Activated CD4-positive, alpha-beta T cell treated with anti-CD3 and anti-CD28 coated beads, Interleukin-2, amount 50 U/mL, for 24 hours (primary cell): Measurements from ENCODE around the gene LUZP2.

Experiments
- DNase-seq, 2 donors: peaks; one replicate each; pipeline ENCODE4 v3.0.0-alpha.2; 2020; ENCODE audit warnings: low read depth in 1 of 2, low spot score in 1 of 2

LUZP2 gene

GRCh38 chr11:24496736-24497725 is at the start of gene LUZP2:
TSS of gene LUZP2 (plus strand) at chr11:24497053.
- DNase-seq, result no peak

- no peak for DNase-seq
Measured at GRCh38 chr11:24453129-24453718, 43.6 kb upstream of the LUZP2 start.

- no peak for DNase-seq
Measured at GRCh38 chr11:24457985-24458384, 38.9 kb upstream of the LUZP2 start.

GRCh38 chr11:24470431-24470830 is 26.4 kb upstream of the LUZP2 start:
- DNase-seq, result no peak

GRCh38 chr11:24471084-24471483 is 25.8 kb upstream of the LUZP2 start:
- DNase-seq, result no peak

- no peak for DNase-seq
Measured at GRCh38 chr11:24478718-24479117, 18.1 kb upstream of the LUZP2 start.

GRCh38 chr11:24489477-24489876 is 7.4 kb upstream of the LUZP2 start:
- DNase-seq, result no peak

- no peak for DNase-seq
Measured at GRCh38 chr11:24496386-24496735, 492 bp upstream of the LUZP2 start.

GRCh38 chr11:24497831-24498230 is 978 bp downstream of the LUZP2 start:
- no peak for DNase-seq

GRCh38 chr11:24502425-24502824 is 5.6 kb downstream of the LUZP2 start:
- DNase-seq, result no peak

GRCh38 chr11:24509114-24509513 is 12.3 kb downstream of the LUZP2 start:
- DNase-seq, result no peak

- DNase-seq, result no peak
Measured at GRCh38 chr11:24511511-24511910, 14.7 kb downstream of the LUZP2 start.

GRCh38 chr11:24513479-24514218 is 16.8 kb downstream of the LUZP2 start:
- no peak for DNase-seq

GRCh38 chr11:24514219-24514594 is 17.4 kb downstream of the LUZP2 start:
- no peak for DNase-seq

- DNase-seq, result no peak
Measured at GRCh38 chr11:24515632-24516031, 18.8 kb downstream of the LUZP2 start.

- DNase-seq, result no peak
Measured at GRCh38 chr11:24516638-24517037, 19.8 kb downstream of the LUZP2 start.

- no peak for DNase-seq
Measured at GRCh38 chr11:24521601-24522000, 24.7 kb downstream of the LUZP2 start.

- no peak for DNase-seq
Measured at GRCh38 chr11:24524156-24524555, 27.3 kb downstream of the LUZP2 start.

- DNase-seq, result no peak
Measured at GRCh38 chr11:24531528-24531927, 34.7 kb downstream of the LUZP2 start.

GRCh38 chr11:24543771-24544170 is 46.9 kb downstream of the LUZP2 start:
- no peak for DNase-seq

GRCh38 chr11:24556693-24557092 is 59.8 kb downstream of the LUZP2 start:
- no peak for DNase-seq

- no peak for DNase-seq
Measured at GRCh38 chr11:24559315-24559714, 62.5 kb downstream of the LUZP2 start.
